Measurements from ENCODE around the gene R3HDM1.

GRCh38 chr2:135641156-135642068 is 110.1 kb downstream of the R3HDM1 start:
- TF ChIP-seq CTCF (IDR thresholded peaks at IDR 0.05) (no peak), POLR2A (IDR thresholded peaks at IDR 0.05) (no peak)
